WERI-Rb-1 (cell line): ENCODE measurements around the gene ONECUT2.

Source experiments
- DNase-seq: peaks from one replicate; pipeline ENCODE4 v3.0.0-alpha.2; 2020
- H3K27ac ChIP-seq: fragments of 250-450 bp; sonication (Bioruptor Pico); 2 replicates; pipeline ENCODE4 v1.5.1; 2020; ENCODE audit warnings: mild to moderate bottlenecking, moderate library complexity
- H3K27me3 ChIP-seq: fragments of 250-450 bp; sonication (Bioruptor Pico); 2 replicates; pipeline ENCODE4 v1.5.1; 2021; ENCODE audit warnings: mild to moderate bottlenecking, low read depth, moderate library complexity; ENCODE audit not compliant: insufficient read depth, severe bottlenecking
- H3K36me3 ChIP-seq: fragments of 250-450 bp; sonication (Bioruptor Pico); 2 replicates; pipeline ENCODE4 v1.5.1; 2020; ENCODE audit warnings: mild to moderate bottlenecking, moderate library complexity
- H3K4me3 ChIP-seq: 2 replicates; pipeline ENCODE4 v1.5.1; 2011; ENCODE audit warnings: low read depth, mild to moderate bottlenecking, control low read depth, low read length
- H3K9me3 ChIP-seq: fragments of 250-450 bp; sonication (Bioruptor Pico); 2 replicates; pipeline ENCODE4 v1.5.1; 2021; ENCODE audit warnings: mild to moderate bottlenecking, moderate library complexity; ENCODE audit not compliant: severe bottlenecking
- CTCF ChIP-seq: IDR thresholded peaks from 2 replicates; pipeline ENCODE4 v1.5.1; 2011; ENCODE audit warnings: low read depth, mild to moderate bottlenecking, control low read depth, inconsistent platforms, low read length

Gene ONECUT2

GRCh38 chr18:57437402-57437765 lies 2.2 kb downstream of the ONECUT2 start:
- peak overlapping the region; percentile 82 for H3K4me3 ChIP-seq
- H3K27me3 ChIP-seq = no peaks in the 10 kb centered on the region
- peak; percentile 45; the same call in 1 of the 2 replicates for TF ChIP-seq CTCF
- no peaks in the 10 kb centered on the region for H3K9me3 ChIP-seq
- peak overlapping the region; percentile 88 for H3K27ac ChIP-seq
- H3K36me3 ChIP-seq = peaks cover 45% of the 10 kb centered on the region
- peak; percentile 69 for DNase-seq

GRCh38 chr18:57437766-57438671 lies 2.8 kb downstream of the ONECUT2 start:
- Histone ChIP-seq H3K4me3 (peak overlapping the region; percentile 82), H3K27me3 (no peaks in the 10 kb centered on the region), H3K9me3 (no peaks in the 10 kb centered on the region), H3K36me3 (peaks cover 51% of the 10 kb centered on the region), H3K27ac (peak overlapping the region; percentile 88)
- peak; percentile 95 for TF ChIP-seq CTCF
- DNase-seq = peak; percentile 97

- H3K27me3 ChIP-seq = no peaks in the 10 kb centered on the region
Measured at GRCh38 chr18:57438743-57439608, 3.8 kb downstream of the ONECUT2 start.

GRCh38 chr18:57439609-57439968 lies 4.4 kb downstream of the ONECUT2 start:
- Histone ChIP-seq H3K4me3 (no peak overlapping the region), H3K27me3 (no peaks in the 10 kb centered on the region), H3K27ac (no peak overlapping the region), H3K9me3 (no peaks in the 10 kb centered on the region), H3K36me3 (peaks cover 65% of the 10 kb centered on the region)
- no peak for TF ChIP-seq CTCF
- DNase-seq = no peak

More at GRCh38 chr18:57438743-57439608, 3.8 kb downstream of the ONECUT2 start:
- H3K27ac ChIP-seq = peak overlapping the region; percentile 88
- peak; percentile 70 for DNase-seq
- peaks cover 61% of the 10 kb centered on the region for H3K36me3 ChIP-seq
- peak; percentile 77 for TF ChIP-seq CTCF
- no peaks in the 10 kb centered on the region for H3K9me3 ChIP-seq
- H3K4me3 ChIP-seq = peak overlapping the region; percentile 82

GRCh38 chr18:57439985-57440330 lies 4.8 kb downstream of the ONECUT2 start:
- Histone ChIP-seq H3K27ac (no peak overlapping the region), H3K9me3 (no peaks in the 10 kb centered on the region), H3K4me3 (no peak overlapping the region), H3K27me3 (no peaks in the 10 kb centered on the region), H3K36me3 (peaks cover 65% of the 10 kb centered on the region)
- no peak for DNase-seq
- TF ChIP-seq CTCF = no peak
